GM21360 (cell line): ENCODE data around the gene MON1B.
"Not testable (repeated sequence)": the region's sequence is repeated elsewhere in the genome, so short reads cannot be mapped to it uniquely, and the experiment has no call there.

ENCODE experiments used
- ATAC-seq: cut with Tn5 transposase; IDR thresholded peaks from one replicate; pipeline ENCODE4 v1.9.1; 2021; ENCODE audit warnings: mild to moderate bottlenecking, moderate library complexity; ENCODE audit not compliant: unreplicated experiment

The MON1B gene

DNA sequence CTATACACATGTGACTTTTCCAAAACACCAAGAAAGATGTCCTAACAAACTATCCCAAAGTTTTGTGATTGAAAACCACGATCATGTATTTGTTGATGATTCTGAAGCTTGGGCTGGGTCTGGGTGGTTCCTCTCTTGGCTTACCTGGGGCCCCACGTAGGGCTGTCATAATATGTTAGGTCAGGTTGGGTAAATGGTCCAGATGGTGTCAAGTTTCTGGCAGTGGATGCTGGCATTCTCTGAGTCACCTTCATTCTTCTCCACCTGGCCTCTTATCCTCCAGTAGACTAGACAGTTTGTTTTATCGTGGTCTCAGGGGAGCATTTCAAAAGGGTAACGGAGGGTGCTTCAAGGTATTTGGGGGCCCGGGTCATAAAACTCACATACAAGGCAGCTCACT is 47.6 kb downstream of the MON1B start:
- ATAC-seq = no peak

DNA sequence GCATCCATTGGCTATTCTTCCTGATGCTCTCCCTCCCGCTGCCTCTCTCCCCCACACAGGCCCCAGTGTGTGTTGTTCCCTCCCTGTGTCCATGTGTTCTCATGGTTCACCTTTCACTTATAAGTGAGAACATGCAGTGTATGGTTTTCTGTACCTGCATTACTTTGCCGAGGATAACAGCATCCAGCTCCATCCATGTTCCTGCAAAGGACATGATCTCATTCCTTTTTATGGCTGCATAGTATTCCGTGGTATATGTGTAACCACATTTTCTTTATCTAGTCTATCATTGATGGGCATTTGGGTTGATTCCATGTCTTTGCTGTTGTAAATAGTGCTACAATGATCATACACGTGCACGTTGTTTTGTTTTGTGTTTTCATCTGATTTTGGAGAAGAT is 51.5 kb downstream of the MON1B start:
- ATAC-seq = not testable (repeated sequence)

DNA sequence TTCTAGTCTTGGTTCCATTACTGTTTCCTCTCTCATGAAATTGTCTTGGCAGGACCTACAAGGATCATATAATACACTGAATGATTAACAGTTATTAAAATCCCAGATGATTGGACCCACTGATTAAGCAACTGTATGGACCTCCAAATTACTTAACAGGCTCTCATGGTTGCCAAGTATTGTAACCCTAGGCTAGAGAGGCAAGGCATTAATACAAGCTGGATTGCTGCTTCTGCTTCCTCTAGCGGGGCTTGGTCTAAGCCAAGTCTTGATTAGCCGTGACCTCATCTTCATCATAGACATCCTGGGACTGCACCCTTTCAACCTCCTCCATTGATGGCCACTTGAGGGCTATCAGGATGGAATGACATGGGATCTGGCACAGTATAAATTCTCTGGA is 55.2 kb downstream of the MON1B start:
- ATAC-seq = no peak

DNA sequence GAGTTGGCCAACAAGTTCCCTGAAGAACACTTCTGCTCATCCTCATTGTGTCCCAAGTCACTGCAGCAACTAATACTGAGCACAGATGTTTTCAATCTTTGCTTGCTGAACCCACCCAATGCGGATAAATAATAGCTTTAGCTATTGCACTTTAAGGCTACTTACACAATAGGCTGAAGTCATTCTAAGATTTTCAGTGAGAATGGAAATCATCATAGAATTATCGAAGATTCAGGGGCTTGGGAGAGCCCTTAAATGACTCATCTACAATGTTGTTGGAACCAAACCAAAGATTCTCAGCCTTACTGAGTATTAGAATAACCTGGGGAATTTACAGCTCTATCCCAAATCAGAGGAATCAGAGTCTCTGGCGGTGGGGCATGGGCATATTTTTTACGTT is 59.4 kb downstream of the MON1B start:
- ATAC-seq = no peak
